Ovary (tissue), 9 donors: ENCODE results near the gene PITPNM3. TPM values are rescaled to one million over a fixed set of nuclear protein-coding genes. Genes with fewer than 3 reads are reported as not detected.

Experiments
- DNase-seq, 5 donors: peaks; one replicate each; pipeline ENCODE4 v3.0.0-alpha.2; 2019 to 2020
- H3K27ac ChIP-seq, 2 donors: fragments of 200-600 bp; one replicate each; pipeline versions ENCODE4 v1.5.1 to v1.8.0; 2019 to 2022
- H3K27me3 ChIP-seq: fragments of 200-600 bp; one replicate; pipeline ENCODE4 v1.8.0; 2022
- H3K36me3 ChIP-seq: fragments of 200-600 bp; sonication (generic); one replicate; pipeline ENCODE4 v1.5.1; 2019
- H3K4me1 ChIP-seq: one replicate; pipeline ENCODE4 v1.8.1; 2013; ENCODE audit warnings: mild to moderate bottlenecking, moderate library complexity; ENCODE audit not compliant: insufficient read depth
- H3K4me3 ChIP-seq: fragments of 200-600 bp; sonication (generic); one replicate; pipeline ENCODE4 v1.5.1; 2017
- H3K9me3 ChIP-seq, 2 donors: fragments of 200-600 bp in 1 of 2; sonication (generic) in 1 of 2; one replicate each; pipeline versions ENCODE4 v1.5.1 to v1.8.1; 2013 to 2019; ENCODE audit warnings: mild to moderate bottlenecking in 1 of 2, moderate library complexity in 1 of 2
- CTCF ChIP-seq, 3 donors: fragments of 450-650 bp in 2 of 3; fragments of 200-600 bp in 1 of 3; IDR thresholded peaks; one replicate each; pipeline versions ENCODE4 v1.5.1 to v1.8.0; 2016 to 2022; ENCODE audit warnings: antibody characterized with exemption in 3 of 3, mild to moderate bottlenecking in 1 of 3
- EP300 ChIP-seq: sonication (generic); formaldehyde crosslinking; IDR thresholded peaks from one replicate; pipeline ENCODE4 v1.6.1; 2017; ENCODE audit warnings: antibody characterized with exemption
- POLR2A ChIP-seq: fragments of 450-650 bp; IDR thresholded peaks from one replicate; pipeline ENCODE4 v1.6.1; 2017; ENCODE audit warnings: antibody characterized with exemption, mild to moderate bottlenecking, moderate library complexity
- WGBS, 3 donors: extraction: QIAGEN DNeasy Blood & Tissue Kit in 1 of 3; methylation state at CpG; one replicate each; pipeline versions ENCODE4 v1.1.5 to v1.1.7; 2013 to 2017; 5-methylcytosine and 5-hydroxymethylcytosine counted together
- intact Hi-C, 4 donors: fragments of 100-400 bp; cut with DNase I; formaldehyde crosslinking; loops; one replicate each; pipeline versions ENCODE4 v1.11.0 to v1.15.1; 2022 to 2023
- polyA plus RNA-seq, 2 donors: library from polyadenylated mRNA; stranded (reverse); fragments of 200-250 nt in 1 of 2; fragments of 350-450 nt in 1 of 2; fragmentation: Illumina TruSeq in 1 of 2; extraction: RNeasy Lipid Tissue Mini Kit (QIAGEN cat#74804) in 1 of 2; gene quantifications; one replicate each; pipeline ENCODE4 v1.2.3, GENCODE V29; 2013 to 2014
- total RNA-seq, 7 donors: library from RNA; depleted of rRNA in 2 of 7; stranded (reverse); fragments of >200 nt in 2 of 7; fragmentation: NEBNext Ultra II Directional in 3 of 7; extraction: Animal tissue kit (Norgen Biotek cat#: 25700) in 3 of 7; gene quantifications; one replicate each; pipeline versions ENCODE4 v1.1.0 to v1.2.4, GENCODE V29; 2016 to 2023
- donor health status: DM: no; HTN: no; CAD: no; lungs with moderate emphysema.
- donor health status: DM: no; HTN: no; CAD: no.
- donor health status: Bipolar disorder and iron deficiency.
- donor health status: DM: yes; HTN: yes; CAD: no.
- donor health status: DM: no; HTN: no; CAD: no.
- donor health status: DM: yes; HTN: yes; CAD: no.

The PITPNM3 gene
- total and polyA plus RNA-seq, 9 donors = 10.0 to 68.7 (median 17.9) TPM

GRCh38 chr17:6557040-6557438, 684 bp upstream of the PITPNM3 start:
- no peaks in the 10 kb centered on the region for H3K36me3 ChIP-seq
- 44 to 56% (median 55%) methylated on average over 9 of the region's 9 CpGs for WGBS, 3 donors
- H3K27ac ChIP-seq = peak overlapping the region; percentile 50 to 87
- H3K9me3 ChIP-seq = no peaks in the 10 kb centered on the region
- no peak for TF ChIP-seq POLR2A
- TF ChIP-seq EP300 = no peak
- TF ChIP-seq CTCF (IDR thresholded peaks at IDR 0.05) = no peak
- H3K27me3 ChIP-seq = no peaks in the 10 kb centered on the region
- intact Hi-C loops = loop anchor here in 2 of 4 donors (5.0 kb wide), 1 partner anchor 85 kb away; no protein-coding TSS in a partner anchor
- peak overlapping the region; percentile 40 for H3K4me3 ChIP-seq
- peaks cover 30% of the 10 kb centered on the region for H3K4me1 ChIP-seq
- no peak for DNase-seq

GRCh38 chr17:6555331-6556120, 829 bp downstream of the PITPNM3 start:
- Histone ChIP-seq H3K9me3 (no peaks in the 10 kb centered on the region), H3K27ac (peak overlapping the region; percentile 80 to 91), H3K36me3 (no peaks in the 10 kb centered on the region), H3K4me3 (peak overlapping the region; percentile 40), H3K27me3 (no peaks in the 10 kb centered on the region), H3K4me1 (peaks cover 31% of the 10 kb centered on the region)
- TF ChIP-seq CTCF (IDR thresholded peaks at IDR 0.05) = no peak
- no peak for TF ChIP-seq EP300
- TF ChIP-seq POLR2A = no peak
- 3 to 10% (median 4%) methylated on average over 26 to 56 of the region's 56 CpGs for WGBS, 3 donors
- peak; percentile 51 to 75 (median 57) for DNase-seq
- intact Hi-C loops = loop anchor here in 2 of 4 donors (5.0 kb wide), 1 partner anchor 83 kb away; no protein-coding TSS in a partner anchor

GRCh38 chr17:6554871-6555330, 1.5 kb downstream of the PITPNM3 start:
- Histone ChIP-seq H3K4me3 (no peak overlapping the region), H3K4me1 (peaks cover 28% of the 10 kb centered on the region), H3K36me3 (no peaks in the 10 kb centered on the region), H3K27ac (peak overlapping the region; percentile 43 to 91), H3K27me3 (no peaks in the 10 kb centered on the region), H3K9me3 (no peaks in the 10 kb centered on the region)
- DNase-seq = peak in 1 of 5 donors; percentile 36
- no peak for TF ChIP-seq CTCF (IDR thresholded peaks at IDR 0.05)
- no peak for TF ChIP-seq POLR2A
- no peak for TF ChIP-seq EP300
- 32 to 49% (median 39%) methylated on average over 12 of the region's 12 CpGs for WGBS, 3 donors
- intact Hi-C loops = loop anchor here in 2 of 4 donors (5.0 kb wide), 2 partner anchors 63 to 83 kb away; no protein-coding TSS in a partner anchor

GRCh38 chr17:6554342-6554741, 2.0 kb downstream of the PITPNM3 start:
- Histone ChIP-seq H3K9me3 (no peaks in the 10 kb centered on the region), H3K27me3 (no peaks in the 10 kb centered on the region), H3K27ac (peak overlapping the region in 1 of 2 donors; percentile 43), H3K36me3 (no peaks in the 10 kb centered on the region), H3K4me1 (peaks cover 26% of the 10 kb centered on the region), H3K4me3 (no peak overlapping the region)
- TF ChIP-seq EP300 (no peak), CTCF (IDR thresholded peaks at IDR 0.05) (no peak), POLR2A (no peak)
- intact Hi-C loops = loop anchor here in 1 of 4 donors (5.0 kb wide), 1 partner anchor 62 kb away; no protein-coding TSS in a partner anchor
- no peak for DNase-seq
- 65 to 76% (median 73%) methylated on average over 4 of the region's 4 CpGs for WGBS, 3 donors
